Omental fat pad (tissue), 4 donors: ENCODE results near the gene MAT2B. TPM values are rescaled to one million over a fixed set of nuclear protein-coding genes. Genes with fewer than 3 reads are reported as not detected.
"Not testable (repeated sequence)": the region's sequence is repeated elsewhere in the genome, so short reads cannot be mapped to it uniquely, and the experiment has no call there.

Experiments used
- ATAC-seq: fragments of 150-250 bp; one replicate; pipeline ENCODE4 v1.9.1; 2016; ENCODE audit warnings: mild to moderate bottlenecking, moderate library complexity; ENCODE audit not compliant: low FRiP score
- DNase-seq: peaks from one replicate; pipeline ENCODE4 v3.0.0-alpha.2; 2019; ENCODE audit warnings: low spot score
- CTCF ChIP-seq, 3 donors: fragments of 450-650 bp; IDR thresholded peaks; one replicate each; pipeline ENCODE4 v1.5.1; 2016 to 2017; ENCODE audit warnings: antibody characterized with exemption in 3 of 3, mild to moderate bottlenecking in 3 of 3, moderate library complexity in 2 of 3
- total RNA-seq, 4 donors: library from RNA; depleted of rRNA; stranded (reverse); fragments of >200 nt; gene quantifications; one replicate each; pipeline ENCODE4 v1.1.0, GENCODE V29; 2016

MAT2B gene
- total RNA-seq, 4 donors from 2014 or later: 25.7 to 55.0 (median 41.3) TPM

GRCh38 chr5:163533223-163533622 is 27.8 kb downstream of the MAT2B start:
- DNase-seq (no peak), ATAC-seq (no peak)
- no peak for TF ChIP-seq CTCF (IDR thresholded peaks at IDR 0.05)

DNA sequence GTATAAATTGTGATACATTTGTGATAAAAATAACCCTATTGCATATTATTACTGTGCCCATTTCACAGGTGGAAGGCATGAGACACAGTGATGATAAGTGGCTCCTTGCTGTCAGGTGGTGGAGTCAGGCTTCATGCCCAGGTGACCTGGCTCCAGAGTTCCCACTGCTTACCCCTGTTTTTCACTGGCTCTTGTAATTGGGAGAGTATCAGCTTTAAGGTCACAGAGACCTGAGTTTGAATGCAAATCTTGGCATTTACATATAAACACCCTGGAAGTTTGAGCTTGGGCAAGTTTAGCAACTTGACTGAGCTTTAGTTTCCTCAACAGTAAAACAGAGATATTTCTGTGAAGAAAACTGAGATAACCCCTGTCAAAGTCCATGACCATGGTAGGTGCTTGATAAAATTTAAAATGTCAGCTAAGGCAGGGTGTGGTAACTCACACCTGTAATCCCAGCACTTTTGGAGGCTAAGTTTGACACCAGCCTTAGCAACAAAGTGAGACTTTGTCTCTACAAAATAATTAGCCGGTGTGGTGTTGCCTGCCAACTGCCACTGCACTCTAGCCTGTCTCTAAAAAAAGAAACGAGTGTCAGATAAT is 29.2 kb downstream of the MAT2B start:
- DNase-seq: no peak
- no peak for ATAC-seq
- no peak for TF ChIP-seq CTCF (IDR thresholded peaks at IDR 0.05)

- no peak for TF ChIP-seq CTCF (IDR thresholded peaks at IDR 0.05)
- DNase-seq (no peak), ATAC-seq (no peak)
Measured at GRCh38 chr5:163535290-163535689, 29.9 kb downstream of the MAT2B start.

DNA sequence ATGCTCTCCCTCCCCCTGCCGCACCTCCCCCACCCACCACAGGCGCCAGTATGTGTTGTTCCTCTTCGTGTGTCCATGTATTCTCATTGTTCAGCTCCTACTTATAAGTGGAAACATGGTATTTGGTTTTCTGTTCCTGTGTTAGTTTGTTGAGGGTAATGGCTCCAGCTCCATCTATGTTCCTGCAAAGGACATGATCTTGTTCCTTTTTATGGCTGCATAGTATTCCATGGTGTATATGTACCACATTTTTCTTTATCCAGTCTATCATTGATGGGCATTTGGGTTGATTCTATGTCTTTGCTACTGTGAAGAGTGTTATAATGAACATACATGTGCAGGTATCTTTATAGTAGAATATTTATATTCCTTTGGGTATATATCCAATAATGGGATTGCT is 31.0 kb downstream of the MAT2B start:
- not testable (repeated sequence) for DNase-seq, ATAC-seq

DNA sequence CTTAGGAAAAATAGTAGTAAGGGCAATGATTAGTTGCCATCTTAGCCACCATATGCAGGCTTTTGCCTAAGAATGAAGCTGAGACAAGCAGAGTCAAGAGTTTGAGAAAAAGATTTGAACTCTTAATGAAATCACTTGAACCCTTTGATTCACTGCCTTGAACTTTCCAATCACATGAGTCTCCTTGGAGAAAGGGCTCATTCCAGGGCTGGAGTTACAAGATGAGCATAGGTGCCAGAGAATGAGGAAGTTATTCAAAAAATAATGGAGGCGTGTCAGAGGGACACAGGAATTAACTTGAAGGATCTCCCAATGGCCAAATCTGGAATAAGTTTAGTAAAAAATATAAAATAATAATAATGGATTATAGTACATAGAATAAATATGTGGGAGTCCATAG is 35.3 kb downstream of the MAT2B start:
- ATAC-seq (no peak), DNase-seq (no peak)
- TF ChIP-seq CTCF (IDR thresholded peaks at IDR 0.05): no peak

DNA sequence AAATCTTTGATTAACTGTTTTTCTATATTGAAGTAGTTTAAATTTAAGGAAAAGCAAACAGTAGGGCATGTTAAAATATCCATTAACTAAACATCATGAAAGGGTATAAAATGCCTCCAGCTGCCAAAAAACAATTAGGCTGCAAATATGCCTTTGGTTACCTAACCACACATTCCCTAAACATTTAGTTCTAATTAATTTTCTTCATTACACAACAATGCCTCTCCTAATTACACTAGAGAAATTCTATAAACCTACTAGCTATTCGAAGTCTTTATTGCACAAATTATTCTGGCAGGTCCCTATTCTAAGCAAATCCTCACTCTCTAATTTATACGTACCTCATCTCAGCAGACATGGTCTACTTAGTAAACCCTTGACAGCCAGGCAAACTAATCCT is 37.4 kb downstream of the MAT2B start:
- ATAC-seq: no peak
- DNase-seq: no peak
- no peak for TF ChIP-seq CTCF (IDR thresholded peaks at IDR 0.05)

- no peak for TF ChIP-seq CTCF (IDR thresholded peaks at IDR 0.05)
- DNase-seq (no peak), ATAC-seq (no peak)
Measured at GRCh38 chr5:163544041-163544440, 38.6 kb downstream of the MAT2B start.

- ATAC-seq: no peak
Measured at GRCh38 chr5:163544836-163545235, 39.4 kb downstream of the MAT2B start.

More at GRCh38 chr5:163544836-163545235, 39.4 kb downstream of the MAT2B start:
- TF ChIP-seq CTCF (IDR thresholded peaks at IDR 0.05): no peak
- no peak for DNase-seq
